HG02884 (cell line): ENCODE data around the gene C6orf15.
"Not testable (repeated sequence)": the region's sequence is repeated elsewhere in the genome, so short reads cannot be mapped to it uniquely, and the experiment has no call there.

Source experiments
- ATAC-seq: cut with Tn5 transposase; IDR thresholded peaks from one replicate; pipeline ENCODE4 v1.9.1; 2021; ENCODE audit warnings: mild to moderate bottlenecking, moderate library complexity; ENCODE audit not compliant: unreplicated experiment

The C6orf15 gene

DNA sequence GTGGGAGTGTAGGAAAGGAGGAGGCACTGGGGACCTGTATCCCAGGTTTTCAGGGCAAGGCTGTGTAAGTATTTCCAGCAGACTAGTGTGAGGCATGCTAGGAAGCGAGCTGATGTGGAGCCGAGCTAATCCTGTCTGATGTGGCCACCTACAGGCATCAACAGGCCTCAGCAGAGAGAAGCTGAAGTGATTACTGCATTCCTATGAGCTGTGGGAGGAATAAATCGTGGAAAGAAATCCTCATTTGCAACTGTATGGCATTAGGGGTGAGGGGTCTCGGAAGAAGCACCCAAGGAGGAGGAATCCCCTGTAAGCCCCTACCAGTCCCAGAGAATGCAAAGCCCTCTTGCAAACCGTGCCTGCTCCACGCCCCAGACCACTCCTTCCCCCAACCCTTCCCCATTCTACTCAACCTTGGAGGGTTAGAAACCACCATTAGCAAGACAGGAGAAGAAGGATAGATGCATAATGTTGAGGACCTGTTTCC is 41.6 kb downstream of the C6orf15 start:
- no peak for ATAC-seq

DNA sequence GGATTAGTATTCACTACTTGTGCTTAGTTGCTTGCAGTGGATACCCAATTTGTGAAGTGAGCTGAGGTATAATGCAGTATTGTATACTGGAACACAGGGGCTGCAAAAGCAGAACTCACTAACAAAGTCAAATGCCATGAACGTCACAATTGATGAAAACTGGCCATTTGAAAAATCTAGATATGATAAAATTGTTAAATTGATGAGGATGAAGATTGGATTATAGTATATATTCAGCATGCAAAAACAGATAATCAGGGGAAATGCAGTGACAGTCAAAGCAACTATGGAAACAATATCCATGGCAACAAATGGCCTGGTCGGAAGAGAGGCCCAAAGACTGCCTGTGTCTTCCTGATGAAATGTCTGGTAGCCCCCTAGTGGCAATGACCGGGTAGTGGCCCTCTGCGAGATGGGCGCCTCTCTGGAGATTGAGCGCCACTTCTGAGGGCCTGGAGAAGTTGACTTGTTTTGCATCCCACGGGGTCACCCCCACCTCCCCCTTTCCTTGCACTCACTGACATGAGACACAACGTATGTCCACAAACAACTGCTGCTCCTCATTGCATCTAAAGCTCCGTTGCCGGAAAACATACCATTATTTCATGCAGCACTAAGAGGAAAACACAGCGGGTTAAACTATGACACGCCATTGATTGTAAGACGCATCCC is 43.6 kb downstream of the C6orf15 start:
- ATAC-seq = no peak

DNA sequence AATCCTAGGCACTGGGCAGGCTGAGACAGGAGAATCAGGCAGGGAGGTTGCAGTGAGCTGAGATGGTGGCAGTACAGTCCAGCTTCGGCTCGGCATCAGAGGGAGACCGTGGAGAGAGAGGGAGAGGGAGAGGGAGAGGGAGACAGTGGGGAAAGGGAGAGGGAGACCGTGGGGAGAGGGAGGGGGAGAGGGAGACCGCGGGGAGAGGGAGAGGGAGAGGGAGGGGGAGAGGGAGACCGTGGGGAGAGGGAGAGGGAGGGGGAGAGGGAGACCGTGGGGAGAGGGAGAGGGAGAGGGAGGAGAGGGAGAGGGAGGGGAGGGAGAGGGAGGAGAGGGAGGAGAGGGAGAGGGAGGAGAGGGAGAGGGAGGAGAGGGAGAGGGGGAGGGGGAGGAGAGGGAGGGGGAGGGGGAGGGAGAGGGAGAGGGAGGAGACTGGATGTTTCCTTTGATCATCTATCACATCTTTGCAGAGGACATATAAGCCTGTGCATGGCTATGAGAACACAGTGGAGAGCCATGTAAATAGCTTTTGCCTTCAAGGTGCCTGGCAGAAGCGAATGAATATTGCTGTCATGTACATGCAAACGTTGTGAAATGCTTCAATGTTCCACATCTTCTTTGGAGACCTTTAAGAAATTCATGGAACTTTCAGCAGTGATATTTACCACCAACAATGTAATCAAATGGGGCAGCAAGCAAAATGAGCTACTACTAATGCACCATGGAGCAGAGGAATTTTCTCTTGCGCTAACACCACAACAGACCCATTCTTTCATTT is 44.3 kb downstream of the C6orf15 start:
- not testable (repeated sequence) for ATAC-seq

DNA sequence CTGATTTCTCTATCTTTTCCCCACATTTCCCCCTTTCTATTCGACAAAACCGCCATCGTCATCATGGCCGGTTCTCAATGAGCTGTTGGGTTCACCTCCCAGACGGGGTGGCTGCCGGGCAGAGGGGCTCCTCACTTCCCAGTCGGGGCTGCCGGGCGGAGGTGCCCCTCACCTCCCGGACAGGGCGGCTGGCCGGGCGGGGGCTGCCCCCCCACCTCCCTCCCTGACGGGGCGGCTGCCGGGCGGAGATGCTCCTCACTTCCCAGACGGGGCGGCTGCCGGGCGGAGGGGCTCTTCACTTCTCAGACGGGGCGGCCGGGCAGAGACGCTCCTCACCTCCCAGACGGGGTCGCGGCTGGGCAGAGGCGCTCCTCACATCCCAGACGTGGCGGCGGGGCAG is 45.3 kb downstream of the C6orf15 start:
- ATAC-seq = not testable (repeated sequence)

DNA sequence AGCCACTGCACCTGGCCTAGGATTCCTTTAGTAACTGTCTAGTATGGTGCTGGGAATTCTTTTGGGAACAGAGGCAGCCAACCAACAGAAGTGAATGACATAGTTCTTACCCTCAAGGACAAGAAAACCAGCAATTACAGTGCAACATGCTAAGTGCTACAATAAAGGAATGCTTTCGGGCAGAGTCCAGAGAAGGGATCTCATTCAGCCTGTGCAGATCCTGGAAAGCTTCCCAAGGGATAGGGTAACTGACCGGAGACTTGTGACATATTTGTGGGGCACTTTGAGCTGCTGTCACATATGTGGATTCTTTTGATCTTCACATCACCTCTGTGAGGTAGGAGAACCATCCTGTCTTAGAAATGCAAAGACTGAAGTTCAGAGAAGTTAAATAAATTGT is 46.8 kb downstream of the C6orf15 start:
- ATAC-seq = no peak

DNA sequence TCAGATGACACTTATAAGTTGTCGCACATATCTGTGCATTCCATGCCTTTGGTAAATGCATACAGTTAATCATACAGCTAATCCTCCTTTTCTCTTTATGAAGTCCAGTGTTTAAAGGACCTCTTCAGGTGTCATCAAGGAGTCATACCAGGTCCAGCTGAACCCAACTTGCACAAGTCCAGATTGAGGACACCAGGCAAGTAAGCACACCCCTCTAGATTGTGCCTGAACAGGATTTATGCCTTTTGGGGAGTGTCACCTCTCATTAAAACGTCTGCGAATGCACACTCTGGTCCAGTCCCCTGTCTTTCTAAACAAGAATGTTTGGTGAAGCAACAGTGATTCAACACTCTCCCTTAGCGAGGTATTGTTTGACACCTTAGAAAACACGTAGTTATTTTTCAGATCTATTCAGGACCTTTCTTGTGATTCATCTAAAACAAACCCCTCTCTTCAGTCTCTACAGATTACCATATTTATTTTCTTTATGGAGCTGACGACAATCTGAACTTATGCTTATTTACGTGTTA is 48.4 kb downstream of the C6orf15 start:
- ATAC-seq = no peak
